ENCODE results near the gene BRD1.

DNA sequence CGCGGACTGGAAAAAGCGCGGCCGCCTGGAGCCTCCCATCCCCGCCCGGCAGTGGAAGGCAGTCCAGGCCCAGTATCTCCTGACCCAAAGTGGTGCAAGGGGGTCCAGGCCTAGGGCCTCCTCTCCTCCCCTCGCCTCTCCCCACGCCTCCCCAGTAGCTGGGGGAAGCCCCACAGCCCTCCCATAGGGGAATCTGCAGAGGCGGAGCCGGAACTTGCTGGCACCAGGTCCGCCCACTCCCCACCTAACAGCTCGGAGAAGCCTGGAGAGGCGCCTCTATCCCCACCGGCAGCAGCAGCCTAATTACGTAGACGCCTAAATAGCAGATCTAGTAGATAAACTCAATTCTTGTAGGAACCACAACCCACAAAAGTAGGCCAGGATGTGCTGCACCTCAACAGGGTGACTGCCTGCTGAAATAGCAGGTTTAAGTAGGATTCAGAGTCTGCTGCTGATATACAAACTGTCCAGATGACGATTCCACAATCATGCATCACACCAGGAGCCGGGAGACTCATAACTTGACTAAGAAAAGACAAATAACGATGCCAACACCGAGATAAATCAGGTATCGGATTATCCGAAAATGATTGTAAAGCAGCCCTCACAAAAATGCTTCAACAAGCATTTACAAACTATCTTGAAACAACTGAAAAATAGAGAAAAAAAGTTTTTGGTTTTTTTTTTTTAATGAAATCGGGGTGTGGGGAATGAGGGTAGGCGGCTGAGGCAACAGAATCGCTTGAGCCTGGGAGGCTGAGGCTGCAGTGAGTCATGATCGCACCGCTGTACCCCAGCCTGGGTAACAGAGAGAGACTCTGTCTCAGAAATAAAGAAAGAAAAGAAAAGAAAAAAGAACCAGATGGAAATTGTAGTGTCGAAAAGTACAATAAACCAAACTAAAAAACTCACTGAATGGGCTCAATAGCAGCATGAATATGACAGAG lies 11.4 kb upstream of the BRD1 start:
- no peak for TF ChIP-seq EZH2 (IDR thresholded peaks at IDR 0.05; ENCODE audit: low read length, unreplicated experiment)
- no peak for TF ChIP-seq CTCF (conservative IDR thresholded peaks at IDR 0.05; ENCODE audit: low read depth, low read length)
- no peak for TF ChIP-seq EZH2phosphoT487 (IDR thresholded peaks at IDR 0.05; ENCODE audit: borderline replicate concordance, low read length)
